ENCODE data around the gene ZBTB32.
A peak's percentile ranks its signal among the peaks of the same experiment; 100 is the strongest.

ZBTB32 gene

GRCh38 chr19:35757749-35758608, 53.6 kb downstream of the ZBTB32 start, which contains the start of gene PROSER3:
Gene PROSER3, plus strand, starts transcription at chr19:35758176. Its CDS starts 40 bp downstream, at chr19:35758216.
- H3K36me3 ChIP-seq (ENCODE audit: insufficient read depth, low read length), result peaks cover 27% of the 10 kb centered on the region
- peak within 1 kb of the TSS; percentile 95 for H3K9ac ChIP-seq (ENCODE audit: low read length)
- no peaks in the 10 kb centered on the region for H3K27me3 ChIP-seq (ENCODE audit: control insufficient read depth in 1 of 2, insufficient read depth in 2 of 2, low read length in 2 of 2)
- peaks cover 34% of the 10 kb centered on the region for H3K4me1 ChIP-seq (ENCODE audit: insufficient read depth, low read length)
- H3K9me3 ChIP-seq (ENCODE audit: low read length), result no peaks in the 10 kb centered on the region
- peak within 1 kb of the TSS; percentile 98 for H3K27ac ChIP-seq (ENCODE audit: low read depth, low read length)
- H3K4me3 ChIP-seq (ENCODE audit: low read depth in 1 of 2, low read length in 2 of 2), result peak within 1 kb of the TSS; percentile 79 to 97

- Histone ChIP-seq H3K4me3 (ENCODE audit: low read depth in 1 of 2, low read length in 2 of 2) (no peak overlapping the region), H3K9me3 (ENCODE audit: low read length) (no peaks in the 10 kb centered on the region), H3K27ac (ENCODE audit: low read depth, low read length) (no peak overlapping the region), H3K4me1 (ENCODE audit: insufficient read depth, low read length) (peaks cover 21% of the 10 kb centered on the region), H3K9ac (ENCODE audit: low read length) (no peak overlapping the region), H3K36me3 (ENCODE audit: insufficient read depth, low read length) (peaks cover 12% of the 10 kb centered on the region), H3K27me3 (ENCODE audit: control insufficient read depth in 1 of 2, insufficient read depth in 2 of 2, low read length in 2 of 2) (no peaks in the 10 kb centered on the region)
Measured at GRCh38 chr19:35759697-35760096, 55.3 kb downstream of the ZBTB32 start.

GRCh38 chr19:35760711-35761349, 56.5 kb downstream of the ZBTB32 start:
- Histone ChIP-seq H3K36me3 (ENCODE audit: insufficient read depth, low read length) (peaks cover 12% of the 10 kb centered on the region), H3K9ac (ENCODE audit: low read length) (no peak overlapping the region), H3K27ac (ENCODE audit: low read depth, low read length) (no peak overlapping the region), H3K4me1 (ENCODE audit: insufficient read depth, low read length) (peaks cover 15% of the 10 kb centered on the region), H3K9me3 (ENCODE audit: low read length) (no peaks in the 10 kb centered on the region), H3K27me3 (ENCODE audit: control insufficient read depth in 1 of 2, insufficient read depth in 2 of 2, low read length in 2 of 2) (no peaks in the 10 kb centered on the region), H3K4me3 (ENCODE audit: low read depth in 1 of 2, low read length in 2 of 2) (no peak overlapping the region)

- Histone ChIP-seq H3K9me3 (ENCODE audit: low read length) (no peaks in the 10 kb centered on the region), H3K27ac (ENCODE audit: low read depth, low read length) (no peak overlapping the region), H3K36me3 (ENCODE audit: insufficient read depth, low read length) (peaks cover 12% of the 10 kb centered on the region), H3K4me3 (ENCODE audit: low read depth in 1 of 2, low read length in 2 of 2) (no peak overlapping the region), H3K9ac (ENCODE audit: low read length) (no peak overlapping the region), H3K27me3 (ENCODE audit: control insufficient read depth in 1 of 2, insufficient read depth in 2 of 2, low read length in 2 of 2) (no peaks in the 10 kb centered on the region), H3K4me1 (ENCODE audit: insufficient read depth, low read length) (peaks cover 3% of the 10 kb centered on the region)
Measured at GRCh38 chr19:35764432-35765315, 60.3 kb downstream of the ZBTB32 start.
